ENCODE measurements around the gene POR.
"Not testable (repeated sequence)": the region's sequence is repeated elsewhere in the genome, so short reads cannot be mapped to it uniquely, and the experiment has no call there.

Gene POR

GRCh38 chr7:75991531-75992082 is 76.7 kb downstream of the POR start:
- H3K27ac Mint-ChIP-seq = no peak overlapping the region
- no peak overlapping the region for H3K4me3 Mint-ChIP-seq
- DNase-seq (no peak), ATAC-seq (no peak)
- H3K9me3 Mint-ChIP-seq = no peaks in the 10 kb centered on the region
- no peaks in the 10 kb centered on the region for H3K27me3 Mint-ChIP-seq
- H3K4me1 Mint-ChIP-seq = peaks cover 9% of the 10 kb centered on the region
- peaks cover 11% of the 10 kb centered on the region for H3K36me3 Mint-ChIP-seq (ENCODE audit: low read depth)

GRCh38 chr7:75992083-75992755 is 77.3 kb downstream of the POR start:
- no peaks in the 10 kb centered on the region for H3K27me3 Mint-ChIP-seq
- H3K36me3 Mint-ChIP-seq (ENCODE audit: low read depth) = peaks cover 11% of the 10 kb centered on the region
- DNase-seq (no peak), ATAC-seq (no peak)
- H3K4me1 Mint-ChIP-seq = peaks cover 15% of the 10 kb centered on the region
- H3K9me3 Mint-ChIP-seq = no peaks in the 10 kb centered on the region
- no peak overlapping the region for H3K4me3 Mint-ChIP-seq
- H3K27ac Mint-ChIP-seq = no peak overlapping the region

GRCh38 chr7:75993689-75994387 is 78.9 kb downstream of the POR start:
- peak; percentile 25 for DNase-seq
- Mint-ChIP-seq H3K9me3 (no peaks in the 10 kb centered on the region), H3K27ac (no peak overlapping the region), H3K27me3 (no peaks in the 10 kb centered on the region), H3K36me3 (ENCODE audit: low read depth) (peaks cover 11% of the 10 kb centered on the region), H3K4me1 (peaks cover 19% of the 10 kb centered on the region), H3K4me3 (peak overlapping the region; percentile 74)
- ATAC-seq = peak; percentile 22

- H3K27ac Mint-ChIP-seq = peak within 1 kb of the TSS; percentile 73
- DNase-seq = peak; percentile 96
- peak; percentile 94 for ATAC-seq
- no peaks in the 10 kb centered on the region for H3K27me3 Mint-ChIP-seq
- peaks cover 19% of the 10 kb centered on the region for H3K4me1 Mint-ChIP-seq
- H3K9me3 Mint-ChIP-seq = no peaks in the 10 kb centered on the region
- peak within 1 kb of the TSS; percentile 74 for H3K4me3 Mint-ChIP-seq
- H3K36me3 Mint-ChIP-seq (ENCODE audit: low read depth) = peaks cover 11% of the 10 kb centered on the region
Observed at GRCh38 chr7:75994388-75995051, 79.6 kb downstream of the POR start, which contains the start of gene TMEM120A. TSS of gene TMEM120A (minus strand) at chr7:75994595. CDS start at chr7:75994570, 25 bp downstream.

GRCh38 chr7:75995052-75995471 is 80.1 kb downstream of the POR start:
- Mint-ChIP-seq H3K4me1 (peaks cover 16% of the 10 kb centered on the region), H3K9me3 (no peaks in the 10 kb centered on the region), H3K4me3 (peak overlapping the region; percentile 65), H3K27ac (peak overlapping the region; percentile 73), H3K27me3 (no peaks in the 10 kb centered on the region), H3K36me3 (ENCODE audit: low read depth) (peaks cover 11% of the 10 kb centered on the region)
- ATAC-seq (no peak), DNase-seq (no peak)

- Mint-ChIP-seq H3K27me3 (no peaks in the 10 kb centered on the region), H3K9me3 (no peaks in the 10 kb centered on the region), H3K36me3 (ENCODE audit: low read depth) (peaks cover 11% of the 10 kb centered on the region), H3K4me3 (no peak overlapping the region), H3K27ac (no peak overlapping the region), H3K4me1 (peaks cover 14% of the 10 kb centered on the region)
- ATAC-seq = no peak
- no peak for DNase-seq
Observed at GRCh38 chr7:75995996-75996395, 81.0 kb downstream of the POR start.

GRCh38 chr7:75996476-75996875 is 81.5 kb downstream of the POR start:
- no peak for ATAC-seq
- no peaks in the 10 kb centered on the region for H3K9me3 Mint-ChIP-seq
- no peak overlapping the region for H3K27ac Mint-ChIP-seq
- no peaks in the 10 kb centered on the region for H3K27me3 Mint-ChIP-seq
- H3K4me1 Mint-ChIP-seq = peaks cover 13% of the 10 kb centered on the region
- no peak overlapping the region for H3K4me3 Mint-ChIP-seq
- peaks cover 12% of the 10 kb centered on the region for H3K36me3 Mint-ChIP-seq (ENCODE audit: low read depth)
- DNase-seq = no peak

GRCh38 chr7:75998038-75998437 is 83.1 kb downstream of the POR start:
- no peak for ATAC-seq
- peaks cover 14% of the 10 kb centered on the region for H3K36me3 Mint-ChIP-seq (ENCODE audit: low read depth)
- H3K4me1 Mint-ChIP-seq = peaks cover 13% of the 10 kb centered on the region
- no peak overlapping the region for H3K27ac Mint-ChIP-seq
- H3K4me3 Mint-ChIP-seq = no peak overlapping the region
- H3K9me3 Mint-ChIP-seq = no peaks in the 10 kb centered on the region
- no peak for DNase-seq
- H3K27me3 Mint-ChIP-seq = no peaks in the 10 kb centered on the region

GRCh38 chr7:76000566-76000965 is 85.6 kb downstream of the POR start:
- Mint-ChIP-seq H3K4me1 (peaks cover 9% of the 10 kb centered on the region), H3K9me3 (no peaks in the 10 kb centered on the region), H3K27me3 (peaks cover 3% of the 10 kb centered on the region), H3K27ac (no peak overlapping the region), H3K4me3 (no peak overlapping the region), H3K36me3 (ENCODE audit: low read depth) (peaks cover 26% of the 10 kb centered on the region)
- no peak for ATAC-seq
- DNase-seq = no peak

GRCh38 chr7:76002139-76002538 is 87.2 kb downstream of the POR start:
- Mint-ChIP-seq H3K36me3 (ENCODE audit: low read depth) (peaks cover 19% of the 10 kb centered on the region), H3K27me3 (peaks cover 3% of the 10 kb centered on the region), H3K9me3 (no peaks in the 10 kb centered on the region), H3K27ac (no peak overlapping the region), H3K4me1 (peaks cover 6% of the 10 kb centered on the region), H3K4me3 (no peak overlapping the region)
- DNase-seq = no peak
- ATAC-seq = no peak

- H3K27me3 Mint-ChIP-seq = peaks cover 3% of the 10 kb centered on the region
- no peaks in the 10 kb centered on the region for H3K9me3 Mint-ChIP-seq
- no peak overlapping the region for H3K27ac Mint-ChIP-seq
- ATAC-seq (no peak), DNase-seq (no peak)
- H3K36me3 Mint-ChIP-seq (ENCODE audit: low read depth) = peaks cover 19% of the 10 kb centered on the region
- peaks cover 8% of the 10 kb centered on the region for H3K4me1 Mint-ChIP-seq
- no peak overlapping the region for H3K4me3 Mint-ChIP-seq
Observed at GRCh38 chr7:76002822-76003221, 87.9 kb downstream of the POR start.

GRCh38 chr7:76003351-76003750 is 88.4 kb downstream of the POR start:
- DNase-seq (no peak), ATAC-seq (no peak)
- Mint-ChIP-seq H3K36me3 (ENCODE audit: low read depth) (peaks cover 19% of the 10 kb centered on the region), H3K27ac (no peak overlapping the region), H3K9me3 (no peaks in the 10 kb centered on the region), H3K4me3 (no peak overlapping the region), H3K27me3 (peaks cover 3% of the 10 kb centered on the region), H3K4me1 (peaks cover 12% of the 10 kb centered on the region)

- not testable (repeated sequence) for ATAC-seq, H3K27ac Mint-ChIP-seq, H3K27me3 Mint-ChIP-seq, H3K4me3 Mint-ChIP-seq, DNase-seq, H3K9me3 Mint-ChIP-seq
- H3K4me1 Mint-ChIP-seq = peaks cover 29% of the 10 kb centered on the region
- H3K36me3 Mint-ChIP-seq (ENCODE audit: low read depth) = peaks cover 17% of the 10 kb centered on the region
Observed at GRCh38 chr7:76005004-76005403, 90.0 kb downstream of the POR start.

GRCh38 chr7:76008156-76008687 is 93.3 kb downstream of the POR start:
- peaks cover 43% of the 10 kb centered on the region for H3K4me1 Mint-ChIP-seq
- H3K4me3 Mint-ChIP-seq = peak overlapping the region; percentile 52
- ATAC-seq (peak; percentile 84), DNase-seq (peak; percentile 54)
- H3K9me3 Mint-ChIP-seq = no peaks in the 10 kb centered on the region
- H3K36me3 Mint-ChIP-seq (ENCODE audit: low read depth) = peaks cover 27% of the 10 kb centered on the region
- H3K27me3 Mint-ChIP-seq = peaks cover 7% of the 10 kb centered on the region
- H3K27ac Mint-ChIP-seq = peak overlapping the region; percentile 89

All from activated naive CD8-positive, alpha-beta T cell treated with anti-CD3 and anti-CD28 coated beads, Interleukin-2, amount 50 U/mL, for 24 hours (primary cell).